ENCODE results near the gene DPAGT1. TPM values are rescaled to one million over a fixed set of nuclear protein-coding genes. Genes with fewer than 3 reads are reported as not detected.

DPAGT1 gene
- total and polyA plus RNA-seq, 2 experiments from 2014 or later, result 37.2 to 52.6 TPM

DNA sequence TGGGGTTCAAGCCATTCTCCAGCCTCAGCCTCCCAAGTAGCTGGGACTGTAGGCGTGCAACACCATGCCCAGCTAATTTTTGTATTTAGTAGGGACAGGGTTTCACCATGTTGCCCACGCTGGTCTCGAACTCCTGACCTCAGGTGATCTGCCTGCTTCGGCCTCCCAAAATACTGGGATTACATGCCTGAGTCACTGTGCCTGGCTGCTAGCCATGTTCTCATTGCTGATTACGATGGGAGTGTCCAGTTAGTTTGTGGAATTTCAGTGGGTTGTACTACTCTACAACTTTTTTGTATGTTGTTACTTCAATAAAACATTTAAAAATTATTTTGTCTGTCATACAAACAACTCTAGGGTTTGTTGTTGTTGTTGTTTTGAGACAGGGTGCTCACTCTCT is 38.9 kb downstream of the DPAGT1 start:
- Histone ChIP-seq H3K4me2 (no peak overlapping the region), H3K79me2 (replicated peaks; ENCODE audit: insufficient read depth) (peaks cover 7% of the 10 kb centered on the region), H3F3A (replicated peaks; ENCODE audit: low read depth) (peaks cover 5% of the 10 kb centered on the region), H3K36me3 (ENCODE audit: insufficient read depth) (no peaks in the 10 kb centered on the region), H2AFZ (no peak overlapping the region), H3K27me3 (ENCODE audit: insufficient read depth) (no peaks in the 10 kb centered on the region), H4K20me1 (replicated peaks; ENCODE audit: insufficient read depth) (0 out of 2 replicates have a peak, but pooled peaks cover 6% of the 10 kb centered on the region), H3K27ac (ENCODE audit: low read depth) (no peak overlapping the region), H3K9me2 (ENCODE audit: insufficient read depth) (0 out of 2 replicates have a peak, but pooled peaks cover 4% of the 10 kb centered on the region), H3K4me3 (no peak overlapping the region), H3K4me1 (ENCODE audit: insufficient read depth) (peaks cover 6% of the 10 kb centered on the region; the same call in 1 of the 2 replicates)
- no peak overlapping the region for H3K27ac Mint-ChIP-seq
- H3K27me3 Mint-ChIP-seq (ENCODE audit: insufficient read depth, low read depth, poor library complexity), result peaks cover 10% of the 10 kb centered on the region
- no peak for TF ChIP-seq ZNF114 (CRISPR knock-in tag; IDR thresholded peaks at IDR 0.05)
- TF ChIP-seq, protein P1, sequence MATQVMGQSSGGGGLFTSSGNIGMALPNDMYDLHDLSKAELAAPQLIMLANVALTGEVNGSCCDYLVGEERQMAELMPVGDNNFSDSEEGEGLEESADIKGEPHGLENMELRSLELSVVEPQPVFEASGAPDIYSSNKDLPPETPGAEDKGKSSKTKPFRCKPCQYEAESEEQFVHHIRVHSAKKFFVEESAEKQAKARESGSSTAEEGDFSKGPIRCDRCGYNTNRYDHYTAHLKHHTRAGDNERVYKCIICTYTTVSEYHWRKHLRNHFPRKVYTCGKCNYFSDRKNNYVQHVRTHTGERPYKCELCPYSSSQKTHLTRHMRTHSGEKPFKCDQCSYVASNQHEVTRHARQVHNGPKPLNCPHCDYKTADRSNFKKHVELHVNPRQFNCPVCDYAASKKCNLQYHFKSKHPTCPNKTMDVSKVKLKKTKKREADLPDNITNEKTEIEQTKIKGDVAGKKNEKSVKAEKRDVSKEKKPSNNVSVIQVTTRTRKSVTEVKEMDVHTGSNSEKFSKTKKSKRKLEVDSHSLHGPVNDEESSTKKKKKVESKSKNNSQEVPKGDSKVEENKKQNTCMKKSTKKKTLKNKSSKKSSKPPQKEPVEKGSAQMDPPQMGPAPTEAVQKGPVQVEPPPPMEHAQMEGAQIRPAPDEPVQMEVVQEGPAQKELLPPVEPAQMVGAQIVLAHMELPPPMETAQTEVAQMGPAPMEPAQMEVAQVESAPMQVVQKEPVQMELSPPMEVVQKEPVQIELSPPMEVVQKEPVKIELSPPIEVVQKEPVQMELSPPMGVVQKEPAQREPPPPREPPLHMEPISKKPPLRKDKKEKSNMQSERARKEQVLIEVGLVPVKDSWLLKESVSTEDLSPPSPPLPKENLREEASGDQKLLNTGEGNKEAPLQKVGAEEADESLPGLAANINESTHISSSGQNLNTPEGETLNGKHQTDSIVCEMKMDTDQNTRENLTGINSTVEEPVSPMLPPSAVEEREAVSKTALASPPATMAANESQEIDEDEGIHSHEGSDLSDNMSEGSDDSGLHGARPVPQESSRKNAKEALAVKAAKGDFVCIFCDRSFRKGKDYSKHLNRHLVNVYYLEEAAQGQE (IDR thresholded peaks at IDR 0.05; ENCODE audit: unreplicated experiment), result no peak
- no peak for TF ChIP-seq EZH2 (IDR thresholded peaks at IDR 0.05; ENCODE audit: low read depth, unreplicated experiment)
- TF ChIP-seq, protein P2, sequence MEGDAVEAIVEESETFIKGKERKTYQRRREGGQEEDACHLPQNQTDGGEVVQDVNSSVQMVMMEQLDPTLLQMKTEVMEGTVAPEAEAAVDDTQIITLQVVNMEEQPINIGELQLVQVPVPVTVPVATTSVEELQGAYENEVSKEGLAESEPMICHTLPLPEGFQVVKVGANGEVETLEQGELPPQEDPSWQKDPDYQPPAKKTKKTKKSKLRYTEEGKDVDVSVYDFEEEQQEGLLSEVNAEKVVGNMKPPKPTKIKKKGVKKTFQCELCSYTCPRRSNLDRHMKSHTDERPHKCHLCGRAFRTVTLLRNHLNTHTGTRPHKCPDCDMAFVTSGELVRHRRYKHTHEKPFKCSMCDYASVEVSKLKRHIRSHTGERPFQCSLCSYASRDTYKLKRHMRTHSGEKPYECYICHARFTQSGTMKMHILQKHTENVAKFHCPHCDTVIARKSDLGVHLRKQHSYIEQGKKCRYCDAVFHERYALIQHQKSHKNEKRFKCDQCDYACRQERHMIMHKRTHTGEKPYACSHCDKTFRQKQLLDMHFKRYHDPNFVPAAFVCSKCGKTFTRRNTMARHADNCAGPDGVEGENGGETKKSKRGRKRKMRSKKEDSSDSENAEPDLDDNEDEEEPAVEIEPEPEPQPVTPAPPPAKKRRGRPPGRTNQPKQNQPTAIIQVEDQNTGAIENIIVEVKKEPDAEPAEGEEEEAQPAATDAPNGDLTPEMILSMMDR (conservative IDR thresholded peaks at IDR 0.05; ENCODE audit: low read depth in 2 of 2), result no peak
- TF ChIP-seq JUNB (IDR thresholded peaks at IDR 0.05; ENCODE audit: unreplicated experiment), result no peak
- no peak for TF ChIP-seq CREB1 (CRISPR knock-in tag; IDR thresholded peaks at IDR 0.05; ENCODE audit: low read depth)
- TF ChIP-seq, protein P3, sequence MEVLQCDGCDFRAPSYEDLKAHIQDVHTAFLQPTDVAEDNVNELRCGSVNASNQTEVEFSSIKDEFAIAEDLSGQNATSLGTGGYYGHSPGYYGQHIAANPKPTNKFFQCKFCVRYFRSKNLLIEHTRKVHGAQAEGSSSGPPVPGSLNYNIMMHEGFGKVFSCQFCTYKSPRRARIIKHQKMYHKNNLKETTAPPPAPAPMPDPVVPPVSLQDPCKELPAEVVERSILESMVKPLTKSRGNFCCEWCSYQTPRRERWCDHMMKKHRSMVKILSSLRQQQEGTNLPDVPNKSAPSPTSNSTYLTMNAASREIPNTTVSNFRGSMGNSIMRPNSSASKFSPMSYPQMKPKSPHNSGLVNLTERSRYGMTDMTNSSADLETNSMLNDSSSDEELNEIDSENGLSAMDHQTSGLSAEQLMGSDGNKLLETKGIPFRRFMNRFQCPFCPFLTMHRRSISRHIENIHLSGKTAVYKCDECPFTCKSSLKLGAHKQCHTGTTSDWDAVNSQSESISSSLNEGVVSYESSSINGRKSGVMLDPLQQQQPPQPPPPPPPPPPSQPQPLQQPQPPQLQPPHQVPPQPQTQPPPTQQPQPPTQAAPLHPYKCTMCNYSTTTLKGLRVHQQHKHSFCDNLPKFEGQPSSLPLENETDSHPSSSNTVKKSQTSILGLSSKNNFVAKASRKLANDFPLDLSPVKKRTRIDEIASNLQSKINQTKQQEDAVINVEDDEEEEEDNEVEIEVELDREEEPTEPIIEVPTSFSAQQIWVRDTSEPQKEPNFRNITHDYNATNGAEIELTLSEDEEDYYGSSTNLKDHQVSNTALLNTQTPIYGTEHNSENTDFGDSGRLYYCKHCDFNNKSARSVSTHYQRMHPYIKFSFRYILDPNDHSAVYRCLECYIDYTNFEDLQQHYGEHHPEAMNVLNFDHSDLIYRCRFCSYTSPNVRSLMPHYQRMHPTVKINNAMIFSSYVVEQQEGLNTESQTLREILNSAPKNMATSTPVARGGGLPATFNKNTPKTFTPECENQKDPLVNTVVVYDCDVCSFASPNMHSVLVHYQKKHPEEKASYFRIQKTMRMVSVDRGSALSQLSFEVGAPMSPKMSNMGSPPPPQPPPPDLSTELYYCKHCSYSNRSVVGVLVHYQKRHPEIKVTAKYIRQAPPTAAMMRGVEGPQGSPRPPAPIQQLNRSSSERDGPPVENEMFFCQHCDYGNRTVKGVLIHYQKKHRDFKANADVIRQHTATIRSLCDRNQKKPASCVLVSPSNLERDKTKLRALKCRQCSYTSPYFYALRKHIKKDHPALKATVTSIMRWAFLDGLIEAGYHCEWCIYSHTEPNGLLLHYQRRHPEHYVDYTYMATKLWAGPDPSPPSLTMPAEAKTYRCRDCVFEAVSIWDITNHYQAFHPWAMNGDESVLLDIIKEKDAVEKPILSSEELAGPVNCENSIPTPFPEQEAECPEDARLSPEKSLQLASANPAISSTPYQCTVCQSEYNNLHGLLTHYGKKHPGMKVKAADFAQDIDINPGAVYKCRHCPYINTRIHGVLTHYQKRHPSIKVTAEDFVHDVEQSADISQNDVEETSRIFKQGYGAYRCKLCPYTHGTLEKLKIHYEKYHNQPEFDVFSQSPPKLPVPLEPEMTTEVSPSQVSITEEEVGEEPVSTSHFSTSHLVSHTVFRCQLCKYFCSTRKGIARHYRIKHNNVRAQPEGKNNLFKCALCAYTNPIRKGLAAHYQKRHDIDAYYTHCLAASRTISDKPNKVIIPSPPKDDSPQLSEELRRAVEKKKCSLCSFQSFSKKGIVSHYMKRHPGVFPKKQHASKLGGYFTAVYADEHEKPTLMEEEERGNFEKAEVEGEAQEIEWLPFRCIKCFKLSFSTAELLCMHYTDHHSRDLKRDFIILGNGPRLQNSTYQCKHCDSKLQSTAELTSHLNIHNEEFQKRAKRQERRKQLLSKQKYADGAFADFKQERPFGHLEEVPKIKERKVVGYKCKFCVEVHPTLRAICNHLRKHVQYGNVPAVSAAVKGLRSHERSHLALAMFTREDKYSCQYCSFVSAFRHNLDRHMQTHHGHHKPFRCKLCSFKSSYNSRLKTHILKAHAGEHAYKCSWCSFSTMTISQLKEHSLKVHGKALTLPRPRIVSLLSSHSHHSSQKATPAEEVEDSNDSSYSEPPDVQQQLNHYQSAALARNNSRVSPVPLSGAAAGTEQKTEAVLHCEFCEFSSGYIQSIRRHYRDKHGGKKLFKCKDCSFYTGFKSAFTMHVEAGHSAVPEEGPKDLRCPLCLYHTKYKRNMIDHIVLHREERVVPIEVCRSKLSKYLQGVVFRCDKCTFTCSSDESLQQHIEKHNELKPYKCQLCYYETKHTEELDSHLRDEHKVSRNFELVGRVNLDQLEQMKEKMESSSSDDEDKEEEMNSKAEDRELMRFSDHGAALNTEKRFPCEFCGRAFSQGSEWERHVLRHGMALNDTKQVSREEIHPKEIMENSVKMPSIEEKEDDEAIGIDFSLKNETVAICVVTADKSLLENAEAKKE (CRISPR knock-in tag; IDR thresholded peaks at IDR 0.05), result no peak
- no peak for TF ChIP-seq STAT1 (IDR thresholded peaks at IDR 0.05; ENCODE audit: unreplicated experiment)
- no peak for TF ChIP-seq POLR2AphosphoS5 (IDR thresholded peaks at IDR 0.05; ENCODE audit: low read depth)
- TF ChIP-seq ZNF331 (CRISPR knock-in tag; IDR thresholded peaks at IDR 0.05; ENCODE audit: low read depth), result no peak
- TF ChIP-seq EZH2phosphoT487 (IDR thresholded peaks at IDR 0.05; ENCODE audit: unreplicated experiment), result no peak
- no peak for TF ChIP-seq NANOG (IDR thresholded peaks at IDR 0.05; ENCODE audit: borderline replicate concordance)
- TF ChIP-seq, protein P4, sequence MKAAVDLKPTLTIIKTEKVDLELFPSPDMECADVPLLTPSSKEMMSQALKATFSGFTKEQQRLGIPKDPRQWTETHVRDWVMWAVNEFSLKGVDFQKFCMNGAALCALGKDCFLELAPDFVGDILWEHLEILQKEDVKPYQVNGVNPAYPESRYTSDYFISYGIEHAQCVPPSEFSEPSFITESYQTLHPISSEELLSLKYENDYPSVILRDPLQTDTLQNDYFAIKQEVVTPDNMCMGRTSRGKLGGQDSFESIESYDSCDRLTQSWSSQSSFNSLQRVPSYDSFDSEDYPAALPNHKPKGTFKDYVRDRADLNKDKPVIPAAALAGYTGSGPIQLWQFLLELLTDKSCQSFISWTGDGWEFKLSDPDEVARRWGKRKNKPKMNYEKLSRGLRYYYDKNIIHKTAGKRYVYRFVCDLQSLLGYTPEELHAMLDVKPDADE (IDR thresholded peaks at IDR 0.05), result no peak
- peaks cover 11% of the 10 kb centered on the region for H3K4me1 Mint-ChIP-seq
- peaks cover 5% of the 10 kb centered on the region for H3K36me3 Mint-ChIP-seq (ENCODE audit: low read depth)
- H3K9me3 Mint-ChIP-seq, result peaks cover 3% of the 10 kb centered on the region; the same call in 1 of the 3 replicates
- no peak overlapping the region for H3K4me3 Mint-ChIP-seq
- ATAC-seq, result no peak
- DNase-seq (ENCODE audit: low spot score), result no peak

All from GM23338 (cell line).